B cell (primary cell): Measurements from ENCODE around the gene SLC37A1.

Source experiments
- CTCF ChIP-seq: fragments of 200-600 bp; IDR thresholded peaks from one replicate; pipeline ENCODE4 v1.8.0; 2022; ENCODE audit warnings: antibody characterized with exemption, mild to moderate bottlenecking
- EZH2 ChIP-seq: IDR thresholded peaks from 2 replicates; pipeline ENCODE4 v1.6.1; 2012; ENCODE audit warnings: borderline replicate concordance, low read depth, mild to moderate bottlenecking, moderate library complexity, low read length; ENCODE audit not compliant: insufficient read depth, poor library complexity, severe bottlenecking

- TF ChIP-seq CTCF = no peak
- TF ChIP-seq EZH2 = no peak
Measured at GRCh38 chr21:42484966-42485365, 28.7 kb upstream of the SLC37A1 start.
